Stimulated activated naive CD8-positive, alpha-beta T cell treated with anti-CD3 and anti-CD28 coated beads, Interleukin-15, amount 100 ng/mL, for 72 hours (primary cell): Measurements from ENCODE around the gene ZBTB37.
"Not testable (repeated sequence)": the region's sequence is repeated elsewhere in the genome, so short reads cannot be mapped to it uniquely, and the experiment has no call there.

Experiments used
- ATAC-seq: fragments of 150-1000 bp; cut with Tn5 transposase; 2 replicates; pipeline ENCODE4 v1.10.0; 2021; ENCODE audit warnings: mild to moderate bottlenecking, moderate library complexity
- DNase-seq, 2 donors: peaks; one replicate each; pipeline ENCODE4 v3.0.0; 2021 to 2022
- H3K27ac Mint-ChIP-seq, 2 donors: one replicate each; pipeline ENCODE4 v1.8.0; 2022; ENCODE audit warnings: mild to moderate bottlenecking in 2 of 2, mixed read lengths in 2 of 2, moderate library complexity in 2 of 2
- H3K27me3 Mint-ChIP-seq: one replicate; pipeline ENCODE4 v1.8.0; 2022; ENCODE audit warnings: mixed read lengths
- H3K4me1 Mint-ChIP-seq: one replicate; pipeline ENCODE4 v1.8.0; 2022; ENCODE audit warnings: mild to moderate bottlenecking, mixed read lengths
- H3K4me3 Mint-ChIP-seq, 2 donors: one replicate each; pipeline ENCODE4 v1.8.0; 2022; ENCODE audit warnings: mild to moderate bottlenecking in 2 of 2, mixed read lengths in 2 of 2, moderate library complexity in 1 of 2
- H3K9me3 Mint-ChIP-seq, 2 donors: one replicate each; pipeline ENCODE4 v1.8.0; 2022; ENCODE audit warnings: mixed read lengths in 2 of 2

ZBTB37 gene

DNA sequence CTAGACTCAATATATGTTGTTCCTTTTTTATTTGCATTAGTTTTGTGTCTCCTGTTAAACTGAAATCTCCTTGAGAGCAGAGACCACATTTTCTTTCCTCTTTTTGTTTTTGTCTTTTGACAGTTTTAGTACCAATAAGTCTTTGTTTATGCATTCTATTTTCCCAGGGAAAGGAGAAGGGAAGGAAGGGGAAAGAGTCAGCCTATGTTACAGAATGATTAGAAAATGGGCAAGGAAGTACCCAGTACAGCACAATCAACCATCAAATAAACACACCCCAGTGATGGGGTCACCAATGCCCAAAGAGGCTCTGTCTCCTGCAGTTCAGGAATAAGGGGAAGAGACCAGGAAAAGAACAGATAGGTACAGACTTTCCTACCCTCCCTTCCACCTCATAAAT lies 10.1 kb downstream of the ZBTB37 start:
- no peak for DNase-seq
- Mint-ChIP-seq H3K9me3 (no peaks in the 10 kb centered on the region), H3K27me3 (no peaks in the 10 kb centered on the region), H3K4me3 (no peak overlapping the region), H3K4me1 (peaks cover 4% of the 10 kb centered on the region), H3K27ac (no peak overlapping the region)
- no peak for ATAC-seq

DNA sequence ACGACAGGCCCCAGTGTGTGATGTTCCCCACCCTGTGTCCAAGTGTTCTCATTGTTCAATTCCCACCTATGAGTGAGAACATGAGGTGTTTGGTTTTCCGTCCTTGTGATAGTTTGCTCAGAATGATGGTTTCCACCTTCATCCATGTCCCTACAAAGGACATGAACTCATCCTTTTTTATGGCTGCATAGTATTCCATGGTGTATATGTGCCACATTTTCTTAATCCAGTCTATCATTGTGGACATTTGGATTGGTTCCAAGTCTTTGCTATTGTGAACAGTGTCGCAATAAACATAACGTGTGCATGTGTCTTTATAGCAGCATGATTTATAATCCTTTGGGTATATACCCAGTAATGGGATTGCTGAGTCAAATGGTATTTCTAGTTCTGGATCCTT lies 12.9 kb downstream of the ZBTB37 start:
- DNase-seq, H3K4me3 Mint-ChIP-seq, ATAC-seq, H3K9me3 Mint-ChIP-seq, H3K27me3 Mint-ChIP-seq, H3K4me1 Mint-ChIP-seq, H3K27ac Mint-ChIP-seq: not testable (repeated sequence)

DNA sequence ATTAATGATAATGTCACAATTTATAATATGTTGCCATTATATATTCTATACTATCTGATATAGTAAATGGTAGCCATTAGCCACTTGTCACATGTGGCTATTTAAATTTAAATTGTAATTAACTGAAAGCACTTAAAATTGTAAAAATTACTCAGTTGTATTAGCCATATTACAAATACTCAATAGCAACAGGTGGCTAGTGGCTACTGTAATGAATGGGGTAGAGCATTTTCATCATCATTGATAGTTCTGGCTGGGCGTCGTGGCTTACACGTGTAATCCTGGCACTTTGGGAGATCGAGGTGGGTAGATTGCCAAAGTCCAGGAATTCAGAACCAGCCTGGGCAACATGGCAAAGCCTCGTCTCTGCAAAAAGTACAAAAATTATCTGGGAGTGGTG lies 16.5 kb downstream of the ZBTB37 start:
- no peak overlapping the region for H3K4me3 Mint-ChIP-seq
- H3K27me3 Mint-ChIP-seq, result no peaks in the 10 kb centered on the region
- H3K9me3 Mint-ChIP-seq, result no peaks in the 10 kb centered on the region
- H3K27ac Mint-ChIP-seq, result peak overlapping the region; percentile 46 to 67
- H3K4me1 Mint-ChIP-seq, result peaks cover 23% of the 10 kb centered on the region
- no peak for DNase-seq
- ATAC-seq, result no peak

DNA sequence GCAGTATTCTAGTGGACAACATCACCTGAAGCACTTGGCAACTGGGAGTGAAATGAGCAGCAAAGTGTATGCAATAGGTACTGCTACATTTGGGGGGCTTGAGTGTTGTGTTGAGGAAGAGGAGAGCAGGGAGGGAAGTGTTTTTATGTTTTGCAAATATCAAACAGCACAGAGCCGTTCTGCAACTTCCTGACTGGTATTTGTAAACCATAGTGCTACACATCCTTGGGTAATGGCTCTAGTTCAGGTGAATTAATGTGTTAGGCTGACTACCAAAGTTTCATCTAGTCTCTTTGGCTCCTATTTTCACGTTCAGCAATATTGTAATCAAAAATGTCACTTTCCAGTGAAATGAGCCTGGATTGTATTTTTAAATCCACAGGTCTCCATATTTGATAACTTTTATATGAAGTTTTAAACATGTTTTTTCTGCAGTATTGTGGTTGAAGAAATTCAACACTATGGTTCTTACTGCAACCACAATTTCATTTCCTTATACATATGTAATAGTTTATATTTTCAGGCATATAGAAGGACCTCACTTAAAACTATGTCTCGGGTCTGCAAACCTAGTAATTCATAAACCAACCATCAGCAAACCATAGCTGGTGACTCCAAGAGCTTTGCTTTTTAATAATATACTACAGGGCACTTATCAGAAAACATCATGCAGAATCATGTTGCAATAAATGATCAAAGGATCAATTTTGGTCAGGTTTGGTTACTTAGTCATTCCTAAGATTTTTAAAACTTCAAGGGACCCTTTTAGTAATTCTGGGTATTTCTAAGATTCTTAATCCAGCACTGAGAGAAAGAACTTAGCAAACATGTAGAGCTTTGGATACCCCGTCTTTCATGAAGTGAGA lies 18.8 kb downstream of the ZBTB37 start:
- Mint-ChIP-seq H3K9me3 (no peaks in the 10 kb centered on the region), H3K4me3 (no peak overlapping the region), H3K27me3 (no peaks in the 10 kb centered on the region), H3K27ac (no peak overlapping the region), H3K4me1 (peaks cover 23% of the 10 kb centered on the region)
- ATAC-seq (no peak), DNase-seq (no peak)

DNA sequence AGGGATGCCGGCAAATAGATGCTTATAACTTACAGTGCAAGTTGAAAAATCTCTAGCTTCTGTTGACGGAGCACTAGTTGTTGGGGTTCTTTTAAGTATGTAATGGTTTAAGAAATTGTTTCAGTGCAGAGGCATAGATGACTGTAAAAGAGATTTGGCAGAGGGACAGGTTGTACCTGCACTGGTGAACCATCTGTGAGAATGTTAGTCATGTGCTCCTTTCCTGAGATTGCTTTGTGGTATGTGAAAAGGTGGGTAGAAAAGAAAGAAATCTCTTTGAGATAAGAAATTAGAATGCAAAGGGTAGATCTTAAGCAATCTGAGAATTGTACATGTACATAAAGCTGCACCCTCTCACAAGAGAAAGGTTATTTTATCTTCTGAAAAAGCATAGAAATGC lies 19.4 kb downstream of the ZBTB37 start:
- Mint-ChIP-seq H3K4me3 (no peak overlapping the region), H3K27me3 (no peaks in the 10 kb centered on the region), H3K27ac (no peak overlapping the region), H3K4me1 (peaks cover 23% of the 10 kb centered on the region), H3K9me3 (no peaks in the 10 kb centered on the region)
- DNase-seq (no peak), ATAC-seq (no peak)

DNA sequence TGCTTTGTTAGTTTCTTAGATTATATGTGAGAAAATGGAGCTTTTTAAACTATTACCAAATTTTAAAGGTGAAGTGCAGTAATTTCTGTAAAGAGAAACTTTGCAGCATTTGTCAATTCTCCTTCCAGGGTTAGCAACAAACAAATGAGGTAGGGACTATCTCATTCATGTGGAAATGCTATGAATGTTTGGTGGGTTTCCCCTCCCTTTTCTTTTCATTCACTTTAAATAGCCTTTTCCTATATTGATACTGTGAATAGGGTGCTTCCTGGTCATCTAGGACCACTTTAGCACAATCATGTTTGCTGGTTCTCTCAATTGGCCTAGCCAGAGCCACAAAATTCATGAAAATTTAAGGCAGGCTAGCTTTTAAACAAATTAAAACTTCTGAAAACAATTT lies 20.6 kb downstream of the ZBTB37 start:
- Mint-ChIP-seq H3K27ac (no peak overlapping the region), H3K9me3 (no peaks in the 10 kb centered on the region), H3K27me3 (no peaks in the 10 kb centered on the region), H3K4me3 (no peak overlapping the region), H3K4me1 (peaks cover 23% of the 10 kb centered on the region)
- ATAC-seq (no peak), DNase-seq (no peak)

DNA sequence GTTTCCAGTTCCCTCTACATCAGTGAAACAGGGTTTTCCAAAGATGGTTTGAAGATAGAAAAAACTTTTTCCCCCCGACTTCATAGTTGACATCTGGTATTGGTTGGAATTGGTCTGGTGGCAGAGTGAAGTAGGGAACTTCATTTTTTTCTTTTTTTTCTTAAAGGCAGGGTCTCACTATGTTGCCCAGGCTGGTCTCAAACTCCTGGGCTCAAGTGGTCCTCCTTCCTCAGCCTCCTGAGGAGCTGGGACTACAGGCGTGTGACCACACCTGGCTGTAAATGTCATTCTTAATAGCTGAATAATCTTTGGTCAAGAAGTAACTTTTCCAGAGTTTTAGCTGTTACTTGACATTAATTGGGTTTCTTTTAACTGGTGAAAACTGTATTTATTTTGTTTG lies 21.7 kb downstream of the ZBTB37 start:
- Mint-ChIP-seq H3K27me3 (no peaks in the 10 kb centered on the region), H3K27ac (no peak overlapping the region), H3K9me3 (no peaks in the 10 kb centered on the region), H3K4me3 (no peak overlapping the region), H3K4me1 (peaks cover 23% of the 10 kb centered on the region)
- ATAC-seq (no peak), DNase-seq (no peak)

DNA sequence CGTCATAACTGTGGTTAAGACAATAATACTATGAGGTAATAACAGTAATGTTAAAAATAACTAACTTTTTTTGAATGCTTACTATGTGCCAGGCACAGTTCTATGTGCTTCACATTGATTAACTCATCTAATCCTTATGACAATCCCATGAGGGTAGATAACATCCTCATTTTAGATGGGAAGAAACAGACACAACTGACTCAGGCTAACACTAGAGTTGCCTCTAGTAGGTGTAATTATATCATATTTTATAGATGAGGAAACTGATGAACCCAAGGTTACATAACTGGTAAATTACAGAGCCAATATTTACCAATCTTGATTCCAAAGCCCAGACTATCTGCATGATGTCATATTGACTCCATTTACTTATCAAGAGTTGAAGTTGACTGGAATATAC lies 25.4 kb downstream of the ZBTB37 start:
- Mint-ChIP-seq H3K4me3 (no peak overlapping the region), H3K27ac (no peak overlapping the region), H3K9me3 (no peaks in the 10 kb centered on the region), H3K27me3 (no peaks in the 10 kb centered on the region), H3K4me1 (no peaks in the 10 kb centered on the region)
- ATAC-seq (no peak), DNase-seq (no peak)

DNA sequence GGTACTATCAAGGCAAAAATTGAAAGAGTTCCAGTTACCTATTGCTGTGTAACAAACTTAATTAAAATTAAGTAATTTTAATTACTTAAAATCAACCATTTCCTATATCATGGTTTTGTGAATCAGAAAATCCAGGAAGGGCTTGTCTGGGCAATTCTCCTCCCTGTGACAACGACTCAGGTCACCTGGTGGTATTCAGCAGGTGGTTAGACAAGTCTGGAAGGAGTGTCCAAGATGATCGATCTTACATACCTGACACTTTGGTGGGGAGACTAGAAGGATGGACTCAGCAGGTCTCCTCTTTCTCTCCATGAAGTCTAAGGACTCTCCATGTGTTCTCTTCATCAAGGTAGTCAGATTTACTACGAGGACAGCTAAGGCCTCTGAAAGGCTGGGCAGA lies 26.0 kb downstream of the ZBTB37 start:
- Mint-ChIP-seq H3K27ac (no peak overlapping the region), H3K27me3 (no peaks in the 10 kb centered on the region), H3K4me1 (no peaks in the 10 kb centered on the region), H3K4me3 (no peak overlapping the region), H3K9me3 (no peaks in the 10 kb centered on the region)
- no peak for ATAC-seq
- no peak for DNase-seq

DNA sequence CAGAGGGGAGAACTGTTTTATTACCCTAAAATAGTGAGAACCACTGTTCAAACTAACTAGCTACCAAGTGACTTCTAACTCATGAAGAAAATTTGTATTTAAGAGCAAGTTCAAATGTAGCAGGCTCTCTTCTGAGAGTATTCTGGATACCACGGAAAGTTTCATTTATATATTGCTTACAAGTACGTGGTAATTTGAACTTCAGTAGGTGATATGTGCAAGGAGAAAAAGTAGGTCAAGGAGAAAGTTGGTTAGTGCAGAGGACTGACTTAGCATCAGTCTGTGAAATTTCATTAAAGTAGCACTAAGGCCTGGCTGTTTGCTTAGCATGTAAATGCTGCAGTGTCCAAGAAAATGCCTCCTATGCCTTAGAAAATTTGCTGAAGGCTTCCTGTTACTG lies 32.2 kb downstream of the ZBTB37 start:
- Mint-ChIP-seq H3K4me1 (peaks cover 9% of the 10 kb centered on the region), H3K27me3 (no peaks in the 10 kb centered on the region), H3K27ac (no peak overlapping the region), H3K9me3 (no peaks in the 10 kb centered on the region), H3K4me3 (no peak overlapping the region)
- no peak for DNase-seq
- ATAC-seq, result peak; percentile 39

DNA sequence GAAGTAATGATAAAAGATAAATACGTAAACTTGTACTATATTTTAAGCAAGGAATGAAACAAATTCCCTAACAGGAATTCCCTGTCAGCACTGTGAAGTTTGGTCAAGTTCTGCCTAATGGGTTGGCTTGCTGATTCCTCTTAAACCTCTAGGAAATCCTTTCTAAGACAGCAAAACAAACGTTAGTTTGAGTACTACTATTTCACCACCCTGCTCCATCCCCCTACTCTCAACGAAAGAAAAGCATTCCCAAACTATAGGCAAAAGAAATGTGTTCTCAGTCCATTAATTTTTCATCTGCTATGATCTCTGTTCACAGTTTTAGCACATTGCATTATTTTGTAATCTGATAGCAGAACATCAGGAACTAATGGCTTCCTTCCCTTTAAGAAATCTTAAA lies 32.8 kb downstream of the ZBTB37 start:
- Mint-ChIP-seq H3K4me1 (peaks cover 9% of the 10 kb centered on the region), H3K4me3 (no peak overlapping the region), H3K27me3 (no peaks in the 10 kb centered on the region), H3K27ac (no peak overlapping the region), H3K9me3 (peaks cover 0 to 5% of the 10 kb centered on the region in 2 donors)
- DNase-seq (no peak), ATAC-seq (no peak)

DNA sequence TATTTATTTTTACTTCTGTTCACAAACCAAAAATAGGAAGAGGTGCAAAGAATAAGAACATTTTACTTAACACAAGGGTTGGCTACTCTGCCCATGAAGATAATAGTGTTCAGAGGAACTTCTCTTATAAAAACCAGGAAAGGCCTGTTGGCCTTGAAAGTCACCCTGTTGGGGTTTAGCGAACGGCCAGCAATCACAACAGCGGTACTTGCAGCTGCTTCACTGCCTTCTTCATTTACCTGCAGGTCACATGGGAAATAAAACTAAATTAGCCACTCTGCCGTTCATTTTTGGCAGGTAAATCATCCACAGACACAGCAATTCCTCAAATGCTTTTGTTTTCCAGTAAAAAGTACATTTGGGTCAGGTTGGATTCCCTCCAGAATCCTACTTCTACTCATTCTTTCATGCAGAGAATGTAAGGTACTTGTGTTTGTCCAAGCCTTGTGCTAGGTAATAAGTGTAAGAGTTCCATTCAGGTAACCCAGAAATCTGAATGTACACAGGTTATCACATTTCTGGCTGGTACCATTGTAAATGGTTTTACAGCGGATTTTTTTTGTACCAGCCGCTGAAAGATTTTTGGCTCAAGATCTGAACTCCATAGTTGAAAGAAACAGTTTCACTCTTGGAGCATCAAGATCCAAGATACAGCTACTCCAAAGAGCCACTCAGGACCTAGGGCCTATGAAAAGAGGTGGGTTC lies 35.8 kb downstream of the ZBTB37 start:
- Mint-ChIP-seq H3K27me3 (no peaks in the 10 kb centered on the region), H3K9me3 (peaks cover 0 to 7% of the 10 kb centered on the region in 2 donors), H3K4me1 (peaks cover 9% of the 10 kb centered on the region), H3K4me3 (no peak overlapping the region), H3K27ac (no peak overlapping the region)
- DNase-seq, result no peak
- no peak for ATAC-seq

DNA sequence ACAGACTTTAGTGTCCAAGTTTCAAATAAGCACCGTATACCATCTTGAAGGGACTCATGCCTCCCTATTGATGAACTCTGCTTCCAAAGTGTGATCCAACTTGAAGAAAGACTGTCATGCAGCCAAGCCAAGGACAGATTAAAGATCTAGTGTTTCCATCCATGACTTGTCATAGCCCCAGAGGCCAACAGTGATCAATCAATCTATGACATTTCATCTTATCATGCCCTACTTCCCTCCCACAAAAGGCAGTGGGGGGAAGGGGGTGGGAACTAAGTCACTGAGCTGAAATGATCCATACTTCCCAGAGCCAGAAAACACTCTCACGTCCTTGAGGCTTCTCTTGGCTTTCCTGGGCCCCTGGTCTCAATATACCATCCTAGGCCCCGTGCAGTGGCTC lies 44.9 kb downstream of the ZBTB37 start:
- Mint-ChIP-seq H3K4me1 (no peaks in the 10 kb centered on the region), H3K4me3 (no peak overlapping the region), H3K9me3 (no peaks in the 10 kb centered on the region), H3K27me3 (peaks cover 5% of the 10 kb centered on the region), H3K27ac (no peak overlapping the region)
- DNase-seq (no peak), ATAC-seq (no peak)

DNA sequence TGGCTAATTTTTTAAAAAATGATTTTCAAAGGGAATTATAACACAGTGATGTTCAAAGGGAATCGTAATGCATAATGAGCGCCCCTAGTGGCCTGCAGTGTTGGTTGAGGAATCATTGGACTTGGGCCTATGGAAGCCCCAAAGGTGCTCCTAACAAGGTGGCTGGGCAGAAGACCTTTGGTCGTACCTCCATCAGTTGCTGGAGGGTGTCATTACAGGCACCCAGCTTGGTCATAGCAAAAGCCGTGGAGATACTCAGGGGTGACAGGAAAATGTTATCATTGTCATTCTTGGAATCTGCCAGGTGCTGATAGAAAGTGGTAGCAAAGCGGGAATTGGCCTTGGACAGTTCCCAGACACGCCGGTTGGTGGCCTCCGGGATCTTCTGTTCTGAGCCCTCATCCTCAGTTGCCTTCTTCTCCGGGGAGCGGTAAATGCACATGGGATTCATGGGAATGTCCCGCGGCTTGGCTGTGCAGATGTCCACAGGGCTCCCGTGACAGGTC lies 46.2 kb downstream of the ZBTB37 start:
- ATAC-seq (no peak), DNase-seq (no peak)
- peaks cover 5% of the 10 kb centered on the region for H3K27me3 Mint-ChIP-seq
- H3K27ac Mint-ChIP-seq, result no peak overlapping the region
- H3K4me1 Mint-ChIP-seq, result no peaks in the 10 kb centered on the region
- H3K9me3 Mint-ChIP-seq, result no peaks in the 10 kb centered on the region
- H3K4me3 Mint-ChIP-seq, result no peak overlapping the region

DNA sequence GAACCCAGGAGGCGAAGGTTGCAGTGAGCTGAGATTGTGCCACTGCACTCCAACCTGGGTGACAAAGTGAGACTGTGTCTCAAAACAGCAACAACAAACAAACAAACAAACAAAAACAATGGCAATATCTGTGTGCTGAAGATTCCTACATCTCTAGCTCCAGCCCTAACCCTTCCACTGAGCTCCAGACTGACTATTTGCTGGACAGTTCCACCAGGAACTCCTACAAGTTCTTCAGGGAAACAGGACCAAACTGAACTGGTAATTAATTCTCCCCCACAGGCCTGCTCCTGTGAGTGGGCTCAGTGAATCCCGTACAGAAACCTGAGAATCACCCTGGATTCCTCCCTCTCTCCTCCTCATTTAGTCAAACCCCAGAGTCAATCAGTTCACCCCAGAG lies 47.4 kb downstream of the ZBTB37 start:
- H3K4me1 Mint-ChIP-seq, result no peaks in the 10 kb centered on the region
- H3K9me3 Mint-ChIP-seq, result no peaks in the 10 kb centered on the region
- H3K27ac Mint-ChIP-seq, result no peak overlapping the region
- H3K4me3 Mint-ChIP-seq, result no peak overlapping the region
- H3K27me3 Mint-ChIP-seq, result peaks cover 5% of the 10 kb centered on the region
- no peak for ATAC-seq
- DNase-seq, result no peak

DNA sequence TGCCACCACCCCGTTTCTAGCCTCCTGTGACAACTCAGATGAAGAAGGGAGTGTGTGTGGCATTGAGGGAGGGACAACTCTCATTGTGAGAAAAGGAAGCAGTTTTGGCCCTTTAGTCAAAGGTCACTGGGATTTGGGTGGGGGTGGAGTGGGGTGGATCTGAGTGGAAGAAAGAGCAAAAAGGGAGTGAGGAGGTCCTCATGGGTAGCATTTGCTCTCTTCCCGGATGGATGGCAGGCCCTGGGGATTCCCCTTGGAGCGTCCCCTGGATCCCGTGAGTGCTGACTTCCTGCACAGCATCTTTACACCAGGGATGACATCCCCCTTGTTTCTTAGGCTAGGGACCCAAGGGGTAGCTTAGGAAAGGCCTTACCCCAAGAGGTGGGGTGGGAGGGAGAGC lies 48.5 kb downstream of the ZBTB37 start:
- Mint-ChIP-seq H3K4me1 (no peaks in the 10 kb centered on the region), H3K9me3 (no peaks in the 10 kb centered on the region), H3K27me3 (peaks cover 5% of the 10 kb centered on the region), H3K27ac (no peak overlapping the region), H3K4me3 (no peak overlapping the region)
- ATAC-seq (no peak), DNase-seq (no peak)
